GM13976 (cell line): Measurements from ENCODE around the gene ADIPOR1.
"Not testable (repeated sequence)": the region's sequence is repeated elsewhere in the genome, so short reads cannot be mapped to it uniquely, and the experiment has no call there.

Experiments used
- DNase-seq: peaks from one replicate; pipeline ENCODE4 v3.0.0; 2012; ENCODE audit warnings: low spot score
- in situ Hi-C: fragments of 300-500 bp; cut with MboI; formaldehyde crosslinking; loops from one replicate; pipeline ENCODE4 v1.12.0; 2022; ENCODE audit warnings: low sequenced_read_pairs, mixed read lengths, inconsistent platforms; ENCODE audit not compliant: unreplicated experiment
- TF ChIP-seq, protein P1 (sequence below): IDR thresholded peaks from 2 replicates; pipeline ENCODE4 v1.5.1; 2012; ENCODE audit warnings: borderline replicate concordance, mild to moderate bottlenecking; ENCODE audit not compliant: insufficient read depth; ENCODE audit errors: extremely low read depth, missing control alignments, control extremely low read depth

The ADIPOR1 gene

DNA sequence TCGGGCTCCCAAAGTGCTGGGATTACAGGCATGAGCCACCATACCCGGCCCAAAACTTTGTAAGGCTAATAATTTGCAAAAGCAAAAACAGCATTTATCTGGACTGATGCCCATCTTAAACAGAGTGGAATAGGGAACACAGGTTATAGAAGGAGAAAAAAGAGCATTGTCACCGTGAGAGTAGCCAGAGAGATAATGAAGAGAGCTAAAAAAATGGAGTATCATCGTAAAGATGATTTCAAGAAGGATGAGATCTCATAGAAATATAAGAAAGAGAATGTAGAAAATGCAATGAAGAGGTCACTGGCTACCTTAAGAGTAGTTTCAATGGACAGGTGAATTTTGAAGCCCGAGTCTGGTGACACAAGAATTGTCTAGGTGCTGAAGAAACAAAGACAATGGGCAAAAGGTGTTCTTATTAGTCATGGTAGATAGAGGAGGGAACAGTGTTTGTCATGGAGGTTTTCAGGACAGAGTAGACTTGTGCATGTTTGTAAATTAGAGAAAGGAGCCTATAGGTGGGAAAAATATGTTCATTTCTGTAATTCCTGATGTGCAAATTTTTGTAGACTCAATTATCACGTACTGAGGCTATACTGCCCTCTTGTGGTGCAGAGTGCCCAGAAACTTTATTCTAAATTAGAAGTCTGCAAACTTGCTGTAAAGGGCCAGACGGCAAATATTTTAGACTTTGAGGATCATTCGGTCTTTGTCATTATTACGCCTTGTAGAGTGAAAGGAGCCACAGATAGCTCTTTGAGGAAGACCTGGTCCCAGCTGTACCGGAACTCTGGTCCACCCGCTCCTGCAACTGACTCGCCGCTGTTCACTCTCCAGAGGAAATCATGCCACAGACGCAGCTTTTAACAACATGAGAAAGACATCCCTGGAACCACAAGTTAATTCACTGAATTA, 41.0 kb upstream of the ADIPOR1 start:
- peak; percentile 61 for DNase-seq
- TF ChIP-seq, protein P1, sequence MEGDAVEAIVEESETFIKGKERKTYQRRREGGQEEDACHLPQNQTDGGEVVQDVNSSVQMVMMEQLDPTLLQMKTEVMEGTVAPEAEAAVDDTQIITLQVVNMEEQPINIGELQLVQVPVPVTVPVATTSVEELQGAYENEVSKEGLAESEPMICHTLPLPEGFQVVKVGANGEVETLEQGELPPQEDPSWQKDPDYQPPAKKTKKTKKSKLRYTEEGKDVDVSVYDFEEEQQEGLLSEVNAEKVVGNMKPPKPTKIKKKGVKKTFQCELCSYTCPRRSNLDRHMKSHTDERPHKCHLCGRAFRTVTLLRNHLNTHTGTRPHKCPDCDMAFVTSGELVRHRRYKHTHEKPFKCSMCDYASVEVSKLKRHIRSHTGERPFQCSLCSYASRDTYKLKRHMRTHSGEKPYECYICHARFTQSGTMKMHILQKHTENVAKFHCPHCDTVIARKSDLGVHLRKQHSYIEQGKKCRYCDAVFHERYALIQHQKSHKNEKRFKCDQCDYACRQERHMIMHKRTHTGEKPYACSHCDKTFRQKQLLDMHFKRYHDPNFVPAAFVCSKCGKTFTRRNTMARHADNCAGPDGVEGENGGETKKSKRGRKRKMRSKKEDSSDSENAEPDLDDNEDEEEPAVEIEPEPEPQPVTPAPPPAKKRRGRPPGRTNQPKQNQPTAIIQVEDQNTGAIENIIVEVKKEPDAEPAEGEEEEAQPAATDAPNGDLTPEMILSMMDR = peak; percentile 60
- in situ Hi-C loops = loop anchor here (25.0 kb wide), 1 partner anchor 237 kb away; no protein-coding TSS in a partner anchor

DNA sequence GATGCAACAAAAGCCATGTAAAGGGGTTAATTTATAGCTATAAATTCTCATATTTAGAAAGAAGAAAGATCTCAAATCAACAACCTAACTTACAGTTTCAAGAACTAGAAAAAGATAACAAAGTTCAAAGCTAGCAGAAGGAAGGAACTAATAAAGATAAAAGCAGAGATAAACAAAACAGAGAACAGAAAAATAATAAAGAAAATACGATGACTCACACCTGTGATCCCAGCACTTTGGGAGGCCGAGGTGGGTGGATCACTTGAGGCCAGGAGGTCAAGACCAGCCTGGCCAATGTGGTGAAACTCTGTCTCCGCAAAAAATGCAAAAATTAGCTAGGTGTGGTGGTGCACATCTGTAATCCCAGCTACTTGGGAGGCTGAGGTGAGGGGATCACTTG, 36.6 kb upstream of the ADIPOR1 start:
- DNase-seq = no peak
- TF ChIP-seq, protein P1 = no peak
- in situ Hi-C loops = loop anchor here (25.0 kb wide), 1 partner anchor 232 kb away; no protein-coding TSS in a partner anchor

GRCh38 chr1:202991112-202991511, 33.0 kb upstream of the ADIPOR1 start:
- TF ChIP-seq, protein P1 = no peak
- in situ Hi-C loops = loop anchor here (25.0 kb wide), 1 partner anchor 229 kb away; no protein-coding TSS in a partner anchor
- DNase-seq = no peak

DNA sequence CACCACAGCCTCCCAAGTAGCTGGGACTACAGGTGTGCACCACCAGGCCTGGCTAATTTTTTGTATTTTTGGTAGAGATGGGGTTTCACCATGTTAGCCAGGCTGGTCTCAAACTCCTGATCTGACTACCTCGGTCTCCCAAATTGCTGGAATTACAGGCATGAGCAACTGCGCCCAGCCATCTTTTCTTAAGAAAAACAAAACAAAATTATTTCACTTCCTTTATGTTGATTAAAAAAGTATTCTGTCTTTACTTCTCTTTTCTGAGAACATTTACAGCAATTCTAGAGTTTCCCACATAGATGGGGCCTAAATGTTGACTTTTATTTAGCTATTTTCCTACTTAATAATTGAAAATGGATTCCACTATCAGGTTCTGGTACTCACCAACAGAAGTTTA, 31.8 kb upstream of the ADIPOR1 start:
- in situ Hi-C loops = loop anchor here (25.0 kb wide), 1 partner anchor 228 kb away; no protein-coding TSS in a partner anchor
- DNase-seq = no peak
- TF ChIP-seq, protein P1 = no peak

- in situ Hi-C loops = loop anchor here (25.0 kb wide), 1 partner anchor 226 kb away; no protein-coding TSS in a partner anchor
- DNase-seq = no peak
- TF ChIP-seq, protein P1 = no peak
Measured at GRCh38 chr1:202987922-202988583, 29.9 kb upstream of the ADIPOR1 start.

DNA sequence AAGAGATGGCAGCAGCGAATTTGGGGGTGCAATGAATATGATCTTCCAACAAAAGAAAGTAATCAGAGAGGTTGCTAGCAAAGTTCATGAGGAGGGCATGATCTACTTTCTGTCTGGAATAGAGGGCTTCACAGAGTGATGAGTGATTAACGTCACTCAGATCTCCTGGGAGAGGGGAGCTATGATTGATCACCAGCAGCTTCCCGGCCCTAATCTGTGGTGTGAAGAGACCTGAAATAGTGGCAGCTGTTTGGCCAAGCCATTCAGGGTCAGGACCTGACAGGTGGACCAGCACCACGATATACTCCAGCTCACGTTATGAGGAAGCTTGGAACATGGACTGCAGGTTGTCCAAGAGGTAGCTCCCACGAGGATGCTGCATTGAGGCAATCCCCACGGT, 29.1 kb upstream of the ADIPOR1 start:
- TF ChIP-seq, protein P1 = no peak
- in situ Hi-C loops = loop anchor here (25.0 kb wide), 1 partner anchor 225 kb away; no protein-coding TSS in a partner anchor
- no peak for DNase-seq

GRCh38 chr1:202986120-202986519, 28.0 kb upstream of the ADIPOR1 start:
- in situ Hi-C loops = loop anchor here (25.0 kb wide), 1 partner anchor 224 kb away; no protein-coding TSS in a partner anchor
- DNase-seq = not testable (repeated sequence)
